SK-N-SH (cell line): ENCODE data around the gene MARCKSL1.

Source experiments
- CTCF ChIP-seq: fragments of 200-600 bp; sonication (generic); IDR thresholded peaks from 2 replicates; pipeline ENCODE4 v1.6.1; 2017; ENCODE audit warnings: antibody characterized with exemption, mild to moderate bottlenecking, moderate library complexity
- ELF1 ChIP-seq: IDR thresholded peaks from 2 replicates; pipeline ENCODE4 v1.4.0; 2012
- RXRA ChIP-seq: IDR thresholded peaks from 2 replicates; pipeline ENCODE4 v1.4.0; 2012; ENCODE audit warnings: low read depth, mild to moderate bottlenecking, borderline replicate concordance

DNA sequence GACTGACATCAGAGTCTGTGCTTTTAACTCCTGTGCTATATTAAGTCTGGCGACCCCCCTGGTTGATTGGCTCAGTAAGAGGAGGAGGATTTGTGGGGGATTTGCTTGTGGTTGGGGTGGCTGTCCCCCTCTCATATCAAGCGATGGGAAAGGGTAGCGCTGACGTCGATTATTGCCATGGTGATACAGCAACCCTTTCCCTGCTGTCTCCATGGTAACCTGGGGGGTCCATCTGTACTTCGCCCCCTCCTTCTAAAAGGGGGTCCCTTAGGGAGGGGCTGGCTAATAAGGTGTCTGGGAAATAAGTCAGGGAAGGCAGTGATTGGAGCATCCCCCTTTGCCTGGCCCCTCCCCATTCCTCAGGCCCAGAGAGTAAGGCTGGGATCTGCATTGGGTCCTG is 21.6 kb upstream of the MARCKSL1 start:
- TF ChIP-seq CTCF (no peak), RXRA (no peak), ELF1 (no peak)
